Esophagus squamous epithelium (tissue), 5 donors: ENCODE measurements around the gene TOMM20. TPM values are rescaled to one million over a fixed set of nuclear protein-coding genes. Genes with fewer than 3 reads are reported as not detected.

Source experiments
- DNase-seq: peaks from one replicate; lab custom pipeline; 2025; lab: John Stamatoyannopoulos, UW
- H3K27ac ChIP-seq, 4 donors: fragments of 200-600 bp; sonication (generic); one replicate each; pipeline ENCODE4 v1.5.1; 2016 to 2019; ENCODE audit warnings: mild to moderate bottlenecking in 1 of 4
- H3K27me3 ChIP-seq, 4 donors: fragments of 200-600 bp; sonication (generic); 1 replicate in 3 of 4; 2 replicates in 1 of 4; pipeline versions ENCODE4 v1.5.1 to v1.6.0; 2017 to 2021; ENCODE audit warnings: antibody characterized with exemption in 1 of 4
- H3K36me3 ChIP-seq, 3 donors: fragments of 200-600 bp; sonication (generic); one replicate each; pipeline ENCODE4 v1.5.1; 2016 to 2019
- H3K4me1 ChIP-seq, 3 donors: fragments of 200-600 bp; sonication (generic); one replicate each; pipeline ENCODE4 v1.5.1; 2017 to 2019
- H3K4me3 ChIP-seq, 4 donors: fragments of 200-600 bp; sonication (generic); 1 replicate in 3 of 4; 2 replicates in 1 of 4; pipeline ENCODE4 v1.5.1; 2016 to 2019; ENCODE audit warnings: mild to moderate bottlenecking in 2 of 4, moderate library complexity in 1 of 4
- H3K9me3 ChIP-seq, 3 donors: fragments of 200-600 bp; sonication (generic); one replicate each; pipeline ENCODE4 v1.5.1; 2016 to 2019
- POLR2A ChIP-seq, 4 donors: fragments of 450-650 bp; IDR thresholded peaks; one replicate each; pipeline ENCODE4 v1.6.1; 2017; ENCODE audit warnings: antibody characterized with exemption in 4 of 4, mild to moderate bottlenecking in 4 of 4, moderate library complexity in 3 of 4
- WGBS, 2 donors: methylation state at CpG; one replicate each; pipeline ENCODE4 v1.1.5; 2018; 5-methylcytosine and 5-hydroxymethylcytosine counted together
- intact Hi-C: fragments of 100-400 bp; cut with DNase I; formaldehyde crosslinking; loops from one replicate; pipeline ENCODE4 v1.15.0; 2022
- total RNA-seq, 4 donors: library from RNA; depleted of rRNA; stranded (reverse); fragments of >200 nt; gene quantifications; one replicate each; pipeline ENCODE4 v1.1.0, GENCODE V29; 2016
- TF ChIP-seq, protein P1 (sequence below), 6 experiments: fragments of 450-650 bp in 4 of 6; fragments of 200-600 bp in 2 of 6; sonication (generic) in 2 of 6; IDR thresholded peaks; one replicate each; pipeline ENCODE4 v1.5.1; 2016 to 2019; ENCODE audit warnings: antibody characterized with exemption in 6 of 6, mild to moderate bottlenecking in 4 of 6, moderate library complexity in 4 of 6
- donor health status: DM: yes; HTN: yes; CAD: no.

Gene TOMM20
- total RNA-seq, 4 donors from 2014 or later = 36.4 to 117 (median 84.1) TPM

DNA sequence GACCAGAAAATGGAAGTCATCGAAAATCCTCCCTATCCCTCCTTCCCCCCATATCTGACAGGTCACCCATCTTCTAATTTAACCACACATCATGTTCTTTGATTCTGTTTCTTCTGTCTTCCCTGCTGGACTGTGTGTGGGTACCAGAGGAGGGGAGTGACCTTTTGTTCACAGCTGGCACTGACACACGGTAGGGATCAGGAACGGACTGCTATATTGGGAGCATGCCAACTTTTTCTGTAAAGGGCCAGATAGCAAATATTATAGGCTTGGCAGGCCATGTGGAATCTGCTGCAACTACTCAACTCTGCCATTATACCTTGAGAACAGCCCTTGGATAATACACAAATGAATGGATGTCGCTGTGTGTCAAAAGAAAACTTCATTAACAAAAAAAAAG, 7.5 kb upstream of the TOMM20 start:
- H3K27me3 ChIP-seq = no peaks in the 10 kb centered on the region
- no peaks in the 10 kb centered on the region for H3K9me3 ChIP-seq
- intact Hi-C loops = no loop called here
- peaks cover 10 to 100% (median 29%) of the 10 kb centered on the region in 3 donors for H3K36me3 ChIP-seq
- H3K4me3 ChIP-seq = no peak overlapping the region
- H3K4me1 ChIP-seq = no peaks in the 10 kb centered on the region
- DNase-seq = no peak
- H3K27ac ChIP-seq = no peak overlapping the region
- TF ChIP-seq, protein P1, sequence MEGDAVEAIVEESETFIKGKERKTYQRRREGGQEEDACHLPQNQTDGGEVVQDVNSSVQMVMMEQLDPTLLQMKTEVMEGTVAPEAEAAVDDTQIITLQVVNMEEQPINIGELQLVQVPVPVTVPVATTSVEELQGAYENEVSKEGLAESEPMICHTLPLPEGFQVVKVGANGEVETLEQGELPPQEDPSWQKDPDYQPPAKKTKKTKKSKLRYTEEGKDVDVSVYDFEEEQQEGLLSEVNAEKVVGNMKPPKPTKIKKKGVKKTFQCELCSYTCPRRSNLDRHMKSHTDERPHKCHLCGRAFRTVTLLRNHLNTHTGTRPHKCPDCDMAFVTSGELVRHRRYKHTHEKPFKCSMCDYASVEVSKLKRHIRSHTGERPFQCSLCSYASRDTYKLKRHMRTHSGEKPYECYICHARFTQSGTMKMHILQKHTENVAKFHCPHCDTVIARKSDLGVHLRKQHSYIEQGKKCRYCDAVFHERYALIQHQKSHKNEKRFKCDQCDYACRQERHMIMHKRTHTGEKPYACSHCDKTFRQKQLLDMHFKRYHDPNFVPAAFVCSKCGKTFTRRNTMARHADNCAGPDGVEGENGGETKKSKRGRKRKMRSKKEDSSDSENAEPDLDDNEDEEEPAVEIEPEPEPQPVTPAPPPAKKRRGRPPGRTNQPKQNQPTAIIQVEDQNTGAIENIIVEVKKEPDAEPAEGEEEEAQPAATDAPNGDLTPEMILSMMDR (IDR thresholded peaks at IDR 0.05) = no peak
- no peak for TF ChIP-seq POLR2A (IDR thresholded peaks at IDR 0.05)
- 48 to 73% methylated on average over 3 to 4 of the region's 4 CpGs for WGBS, 2 donors

DNA sequence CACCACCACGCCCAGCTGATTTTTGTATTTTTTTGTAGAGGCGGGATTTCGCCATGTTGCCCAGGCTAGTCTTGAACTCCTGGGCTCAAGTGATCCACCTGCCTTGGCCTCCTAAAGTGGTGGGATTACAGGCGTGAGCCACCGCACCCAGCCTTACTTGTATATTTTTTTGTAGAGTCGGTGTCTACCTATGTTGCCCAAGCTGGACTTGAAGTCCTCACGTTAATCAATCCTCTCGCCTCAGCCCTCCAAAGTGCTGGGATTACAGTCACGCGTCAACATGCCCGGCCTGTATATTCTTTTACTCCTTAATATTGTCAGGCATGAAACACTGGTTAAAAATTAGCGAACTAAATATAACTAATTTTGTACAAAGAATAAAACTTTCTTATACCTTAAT, 5.5 kb upstream of the TOMM20 start:
- Histone ChIP-seq H3K27me3 (no peaks in the 10 kb centered on the region), H3K27ac (no peak overlapping the region), H3K4me1 (peaks cover 0 to 4% (median 2%) of the 10 kb centered on the region in 3 donors), H3K9me3 (no peaks in the 10 kb centered on the region), H3K36me3 (peaks cover 4 to 86% (median 20%) of the 10 kb centered on the region in 3 donors), H3K4me3 (no peak overlapping the region)
- no peak for DNase-seq
- no peak for TF ChIP-seq POLR2A (IDR thresholded peaks at IDR 0.05)
- TF ChIP-seq, protein P1 (IDR thresholded peaks at IDR 0.05) = no peak
- intact Hi-C loops = no loop called here
- WGBS, 2 donors = 92 to 94% methylated on average over 11 to 12 of the region's 12 CpGs

DNA sequence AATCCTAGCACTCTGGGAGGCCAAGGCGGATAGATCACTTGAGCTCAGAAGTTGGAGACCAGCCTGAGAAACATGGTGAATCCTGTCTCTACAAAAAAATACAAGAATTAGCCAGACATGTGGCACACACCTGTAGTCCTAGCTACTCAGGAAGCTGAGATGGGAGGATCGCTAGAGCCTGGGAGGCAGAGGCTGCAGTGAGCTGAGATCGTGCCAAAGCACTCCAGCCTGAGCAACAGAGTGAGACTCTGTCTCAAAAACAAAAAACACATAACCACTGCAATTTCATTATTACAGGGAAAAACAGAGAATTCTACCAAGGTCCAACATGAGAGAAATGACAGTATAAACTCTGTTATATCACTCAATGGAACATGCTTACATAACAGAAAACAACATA, 4.4 kb upstream of the TOMM20 start:
- Histone ChIP-seq H3K27ac (no peak overlapping the region), H3K4me3 (no peak overlapping the region), H3K4me1 (peaks cover 0 to 7% (median 2%) of the 10 kb centered on the region in 3 donors), H3K9me3 (no peaks in the 10 kb centered on the region), H3K27me3 (no peaks in the 10 kb centered on the region), H3K36me3 (peaks cover 4 to 75% (median 20%) of the 10 kb centered on the region in 3 donors)
- TF ChIP-seq, protein P1 (IDR thresholded peaks at IDR 0.05) = no peak
- no peak for TF ChIP-seq POLR2A (IDR thresholded peaks at IDR 0.05)
- no peak for DNase-seq
- intact Hi-C loops = no loop called here
- WGBS, 2 donors = 74 to 86% methylated on average over 3 of the region's 3 CpGs

DNA sequence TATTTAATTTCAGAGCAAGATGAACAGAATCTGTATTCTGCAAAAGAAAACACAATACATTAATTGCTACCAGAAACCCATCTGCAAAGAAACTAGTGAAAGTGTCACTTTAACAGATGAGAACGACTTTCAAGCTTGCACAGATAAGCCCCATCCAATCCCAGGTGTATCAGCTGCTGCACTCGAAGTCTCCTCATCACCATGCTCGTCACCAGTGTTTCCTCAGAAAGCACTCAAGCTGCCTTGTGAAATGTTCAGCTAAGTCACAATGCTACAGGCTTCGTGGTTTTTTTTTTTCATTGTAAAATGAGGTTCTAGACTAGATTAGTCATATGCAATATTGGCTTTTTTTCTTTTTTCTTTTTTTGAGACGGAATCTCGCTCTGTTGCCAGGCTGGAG, 3.3 kb upstream of the TOMM20 start:
- TF ChIP-seq, protein P1 (IDR thresholded peaks at IDR 0.05) = no peak
- TF ChIP-seq POLR2A (IDR thresholded peaks at IDR 0.05) = no peak
- WGBS, 2 donors = 78 to 80% methylated on average over 6 of the region's 6 CpGs
- Histone ChIP-seq H3K4me3 (no peak overlapping the region), H3K9me3 (no peaks in the 10 kb centered on the region), H3K36me3 (peaks cover 0 to 64% (median 17%) of the 10 kb centered on the region in 3 donors), H3K4me1 (peaks cover under 1 to 18% (median 3%) of the 10 kb centered on the region in 3 donors), H3K27ac (no peak overlapping the region), H3K27me3 (no peaks in the 10 kb centered on the region)
- intact Hi-C loops = no loop called here
- no peak for DNase-seq

DNA sequence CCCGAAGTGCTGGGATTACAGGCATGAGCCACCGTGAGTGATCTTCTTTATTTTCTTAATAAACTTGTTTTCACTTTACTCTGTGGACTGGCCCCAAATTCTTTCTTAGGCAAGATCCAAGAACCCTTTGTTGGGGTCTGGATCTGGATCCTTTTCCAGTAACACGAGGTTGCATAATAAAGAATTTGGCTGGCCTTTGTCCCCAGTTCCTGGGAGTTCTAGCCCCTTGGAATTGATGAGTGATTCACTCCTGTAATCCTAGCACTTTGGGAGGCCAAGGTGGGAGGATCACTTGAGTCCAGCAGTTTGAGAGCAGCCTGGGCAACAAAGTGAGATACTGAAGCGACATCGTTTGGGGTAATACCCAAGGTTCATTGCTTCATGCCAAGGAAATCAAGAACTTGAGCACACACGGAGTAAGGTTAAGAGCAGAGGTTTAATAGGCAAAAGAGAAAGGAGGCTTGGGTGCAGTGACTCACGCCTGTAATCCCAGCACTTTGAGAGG, 2.2 kb upstream of the TOMM20 start:
- Histone ChIP-seq H3K9me3 (no peaks in the 10 kb centered on the region), H3K27me3 (no peaks in the 10 kb centered on the region), H3K27ac (no peak overlapping the region), H3K36me3 (peaks cover 0 to 62% (median 10%) of the 10 kb centered on the region in 3 donors), H3K4me3 (no peak overlapping the region), H3K4me1 (peaks cover 6 to 29% (median 13%) of the 10 kb centered on the region in 3 donors)
- intact Hi-C loops = no loop called here
- WGBS, 2 donors = 71 to 90% methylated on average over 7 of the region's 7 CpGs
- TF ChIP-seq, protein P1 (IDR thresholded peaks at IDR 0.05) = no peak
- TF ChIP-seq POLR2A (IDR thresholded peaks at IDR 0.05) = no peak
- DNase-seq = no peak
